IMR-90 (cell line): ENCODE measurements around the gene ODF2. TPM values are rescaled to one million over a fixed set of nuclear protein-coding genes. Genes with fewer than 3 reads are reported as not detected.

Experiments
- ATAC-seq: fragments of 200-7000 bp; cut with Tn5 transposase; 2 replicates; pipeline ENCODE4 v1.9.1; 2020; ENCODE audit warnings: low read depth, mild to moderate bottlenecking, moderate library complexity
- BruUV-seq: library from RNA; stranded (reverse); fragments of 400-500 nt; replicated peaks from 2 replicates; lab custom pipeline; 2021; lab: Mats Ljungman, UMichigan
- CTCF ChIA-PET: fragments of 300-600 bp; formaldehyde crosslinking; extraction: SDS; loops from one replicate; lab custom pipeline; 2021; ENCODE audit warnings: antibody characterized with exemption; lab: Yijun Ruan, JAX
- POLR2A ChIA-PET: fragments of 300-600 bp; sonication (Branson Sonifier 250); formaldehyde crosslinking; loops from one replicate; lab custom pipeline; 2022; ENCODE audit warnings: antibody characterized with exemption; ENCODE audit not compliant: unreplicated experiment; lab: Charles Lee
- DNase-seq: peaks from one replicate; pipeline ENCODE4 v3.0.0; 2013
- H2AFZ ChIP-seq: replicated peaks from 2 replicates; pipeline ENCODE3; 2013; ENCODE audit warnings: low read length, mild to moderate bottlenecking; ENCODE audit not compliant: poor library complexity
- H2AK5ac ChIP-seq: 2 replicates; pipeline ENCODE4 v1.6.1; 2013; ENCODE audit warnings: low read depth, low read length, inconsistent platforms
- H2AK9ac ChIP-seq: replicated peaks from 2 replicates; pipeline ENCODE3; 2013; ENCODE audit warnings: mild to moderate bottlenecking, low read depth, low read length, moderate library complexity; ENCODE audit not compliant: poor library complexity
- H2BK120ac ChIP-seq: 2 replicates; pipeline ENCODE4 v1.6.1; 2013; ENCODE audit warnings: low read depth, low read length, inconsistent platforms
- H2BK15ac ChIP-seq: 3 replicates; pipeline ENCODE4 v1.6.1; 2013; ENCODE audit warnings: low read depth, low read length, inconsistent platforms
- H2BK20ac ChIP-seq: 2 replicates; pipeline ENCODE4 v1.6.1; 2013; ENCODE audit warnings: low read depth, mild to moderate bottlenecking, inconsistent platforms, low read length, moderate library complexity
- H2BK5ac ChIP-seq: 2 replicates; pipeline ENCODE4 v1.6.1; 2013; ENCODE audit warnings: mild to moderate bottlenecking, low read depth, low read length, inconsistent platforms; ENCODE audit not compliant: poor library complexity, severe bottlenecking
- H3K14ac ChIP-seq: replicated peaks from 2 replicates; pipeline ENCODE4 v1.6.1; 2013; ENCODE audit warnings: low read depth, low read length, inconsistent platforms
- H3K18ac ChIP-seq: 2 replicates; pipeline ENCODE4 v1.6.1; 2013; ENCODE audit warnings: low read depth, low read length, control low read depth
- H3K23ac ChIP-seq: 2 replicates; pipeline ENCODE4 v1.6.1; 2013; ENCODE audit warnings: low read depth, low read length, inconsistent platforms
- H3K27ac ChIP-seq: 2 replicates; pipeline ENCODE4 v1.5.1; 2013; ENCODE audit warnings: mild to moderate bottlenecking, control low read depth, low read length; ENCODE audit not compliant: insufficient read depth
- H3K27me3 ChIP-seq: 2 replicates; pipeline ENCODE4 v1.6.1; 2013; ENCODE audit warnings: low read length; ENCODE audit not compliant: control insufficient read depth, insufficient read depth
- H3K36me3 ChIP-seq: 2 replicates; pipeline ENCODE4 v1.6.1; 2013; ENCODE audit warnings: low read length, mixed read lengths; ENCODE audit not compliant: control insufficient read depth, insufficient read depth
- H3K4ac ChIP-seq: 2 replicates; pipeline ENCODE4 v1.6.1; 2013; ENCODE audit warnings: low read depth, low read length, inconsistent platforms
- H3K4me1 ChIP-seq: 2 replicates; pipeline ENCODE4 v1.6.1; 2013; ENCODE audit warnings: low read length, mixed read lengths; ENCODE audit not compliant: control insufficient read depth, insufficient read depth
- H3K4me2 ChIP-seq: 2 replicates; pipeline ENCODE4 v1.6.1; 2013; ENCODE audit warnings: low read depth, mild to moderate bottlenecking, control low read depth, low read length, moderate library complexity
- H3K4me3 ChIP-seq: 2 replicates; pipeline ENCODE4 v1.5.1; 2013; ENCODE audit warnings: low read depth, mild to moderate bottlenecking, control low read depth, low read length, moderate library complexity; ENCODE audit not compliant: insufficient read depth
- H3K56ac ChIP-seq: 2 replicates; pipeline ENCODE4 v1.6.1; 2013; ENCODE audit warnings: low read length, inconsistent platforms; ENCODE audit not compliant: insufficient read depth; ENCODE audit errors: extremely low read depth
- H3K79me1 ChIP-seq, 2 experiments: 2 replicates each; pipeline ENCODE4 v1.6.1; 2013; ENCODE audit warnings: low read length in 2 of 2, inconsistent platforms in 1 of 2, low read depth in 1 of 2
- H3K9ac ChIP-seq: 2 replicates; pipeline ENCODE4 v1.6.1; 2013; ENCODE audit warnings: low read depth, low read length, control low read depth
- H3K9me1 ChIP-seq: 2 replicates; pipeline ENCODE4 v1.6.1; 2013; ENCODE audit warnings: low read length, inconsistent platforms; ENCODE audit not compliant: insufficient read depth
- H3K9me3 ChIP-seq: 2 replicates; pipeline ENCODE4 v1.6.1; 2013; ENCODE audit warnings: low read length; ENCODE audit not compliant: control insufficient read depth, insufficient read depth
- H4K20me1 ChIP-seq: 2 replicates; pipeline ENCODE4 v1.6.1; 2013; ENCODE audit warnings: low read length, inconsistent platforms; ENCODE audit not compliant: insufficient read depth
- H4K5ac ChIP-seq: 2 replicates; pipeline ENCODE4 v1.6.1; 2013; ENCODE audit warnings: mild to moderate bottlenecking, low read depth, low read length, control low read depth
- H4K8ac ChIP-seq, 2 experiments: 2 replicates each; pipeline ENCODE4 v1.6.1; 2013; ENCODE audit warnings: low read depth in 2 of 2, low read length in 2 of 2, control low read depth in 1 of 2, inconsistent platforms in 1 of 2
- H4K91ac ChIP-seq: 2 replicates; pipeline ENCODE4 v1.6.1; 2013; ENCODE audit warnings: low read depth, low read length, inconsistent platforms; ENCODE audit not compliant: insufficient read depth
- BHLHE40 ChIP-seq: fragments of 150-350 bp; IDR thresholded peaks from 2 replicates; pipeline ENCODE4 v1.6.1; 2016; ENCODE audit warnings: mild to moderate bottlenecking, low read depth, low read length
- CEBPB ChIP-seq: IDR thresholded peaks from 2 replicates; pipeline ENCODE4 v1.6.1; 2012; ENCODE audit warnings: low read depth, low read length, improper control_type of control experiment
- CHD1 ChIP-seq: IDR thresholded peaks from 2 replicates; pipeline ENCODE4 v1.6.1; 2012; ENCODE audit warnings: low read depth, low read length, improper control_type of control experiment
- ELK1 ChIP-seq: fragments of 150-350 bp; IDR thresholded peaks from 2 replicates; pipeline ENCODE4 v1.6.1; 2016; ENCODE audit warnings: low read depth, mild to moderate bottlenecking, low read length, moderate library complexity, borderline replicate concordance
- FOS ChIP-seq: fragments of 150-350 bp; IDR thresholded peaks from 2 replicates; pipeline ENCODE4 v1.6.1; 2016; ENCODE audit warnings: low read depth, low read length
- MAFK ChIP-seq: IDR thresholded peaks from 2 replicates; pipeline ENCODE4 v1.6.1; 2012; ENCODE audit warnings: low read depth, low read length, improper control_type of control experiment
- MAZ ChIP-seq: IDR thresholded peaks from 2 replicates; pipeline ENCODE4 v1.6.1; 2012; ENCODE audit warnings: low read depth, mild to moderate bottlenecking, low read length, improper control_type of control experiment, moderate library complexity, borderline replicate concordance
- MXI1 ChIP-seq: IDR thresholded peaks from 2 replicates; pipeline ENCODE4 v1.6.1; 2012; ENCODE audit warnings: low read depth, mild to moderate bottlenecking, low read length, moderate library complexity, borderline replicate concordance
- NFE2L2 ChIP-seq: fragments of 150-350 bp; IDR thresholded peaks from 2 replicates; pipeline ENCODE4 v1.6.1; 2016; ENCODE audit warnings: low read depth, mild to moderate bottlenecking, low read length
- POLR2A ChIP-seq: IDR thresholded peaks from 2 replicates; pipeline ENCODE4 v1.6.1; 2012; ENCODE audit warnings: mild to moderate bottlenecking, low read depth, low read length
- RAD21 ChIP-seq: IDR thresholded peaks from 2 replicates; pipeline ENCODE4 v1.6.1; 2012; ENCODE audit warnings: low read length, improper control_type of control experiment
- RCOR1 ChIP-seq: IDR thresholded peaks from 2 replicates; pipeline ENCODE4 v1.6.1; 2012; ENCODE audit warnings: mild to moderate bottlenecking, low read length, improper control_type of control experiment; ENCODE audit not compliant: insufficient replicate concordance
- RFX5 ChIP-seq: IDR thresholded peaks from 2 replicates; pipeline ENCODE4 v1.8.0; 2012; ENCODE audit warnings: low read depth, mild to moderate bottlenecking, low read length, moderate library complexity
- SMC3 ChIP-seq: fragments of 150-350 bp; IDR thresholded peaks from 2 replicates; pipeline ENCODE4 v1.6.1; 2016; ENCODE audit warnings: low read depth, mild to moderate bottlenecking, antibody characterized with exemption, low read length, moderate library complexity
- USF2 ChIP-seq: fragments of 150-350 bp; IDR thresholded peaks from 2 replicates; pipeline ENCODE4 v1.6.1; 2017; ENCODE audit warnings: mild to moderate bottlenecking, antibody characterized with exemption, low read length, low read depth
- WGBS, 2 experiments: methylation state at CpG; one replicate each; pipeline versions ENCODE4 v1.1.5 to v1.1.7; 2013; ENCODE audit warnings: missing lambda C conversion rate in 2 of 2; ENCODE audit not compliant: insufficient read length in 1 of 2; ENCODE audit errors: extremely low coverage in 2 of 2; 5-methylcytosine and 5-hydroxymethylcytosine counted together
- dilution Hi-C: fragments of 300-500 bp; cut with HindIII; formaldehyde crosslinking; loops from one replicate; pipeline ENCODE4 v1.14.3; 2018; ENCODE audit warnings: low sequenced_read_pairs; ENCODE audit not compliant: unreplicated experiment
- in situ Hi-C: fragments of 300-500 bp; cut with MboI; formaldehyde crosslinking; loops from 3 replicates; pipeline ENCODE4 v1.14.3; 2019; ENCODE audit warnings: low sequenced_read_pairs, inconsistent platforms, mixed read lengths
- intact Hi-C: fragments of 100-400 bp; cut with micrococcal nuclease; formaldehyde crosslinking; loops from 2 replicates; pipeline ENCODE4 v1.10.0; 2022
- polyA plus RNA-seq, 3 experiments: library from polyadenylated mRNA; depleted of rRNA; stranded (reverse); fragments of >200 nt; gene quantifications; 2 replicates each; pipeline ENCODE4 v1.2.3, GENCODE V29; 2012; ENCODE audit warnings: low replicate concordance in 1 of 3
- total RNA-seq: library from RNA; depleted of rRNA; stranded (reverse); fragments of >200 nt; gene quantifications from 2 replicates; pipeline ENCODE4 v1.2.3, GENCODE V29; 2012
- TF ChIP-seq, protein P1 (sequence below): conservative IDR thresholded peaks from 2 replicates; pipeline ENCODE4 v1.5.1; 2012; ENCODE audit warnings: mild to moderate bottlenecking, low read depth, low read length, improper control_type of control experiment

Gene ODF2
- total and polyA plus RNA-seq, 2 of the 4 experiments (the other 2 are of a cell fraction) = 40.2 to 46.4 TPM

DNA sequence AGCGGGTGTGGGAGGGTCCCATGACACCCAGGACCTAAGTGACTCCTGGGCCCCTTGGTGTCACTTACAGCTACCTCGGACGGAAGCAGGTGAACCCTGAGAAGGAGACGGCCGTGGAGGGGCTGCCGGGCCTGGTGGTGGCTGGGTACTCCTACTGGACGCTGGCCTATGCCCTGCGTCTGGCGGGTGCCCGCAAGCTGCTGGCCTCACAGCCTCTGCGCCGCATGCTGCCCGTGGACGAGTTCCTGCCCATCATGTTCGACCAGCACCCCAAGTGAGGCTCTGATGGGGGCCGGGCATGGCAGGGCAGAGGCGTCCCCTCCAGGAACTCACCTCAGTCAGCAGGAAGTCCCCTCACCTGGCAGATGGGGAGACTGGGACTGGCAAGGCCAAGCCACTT lies 21.5 kb upstream of the ODF2 start:
- Histone ChIP-seq H3K56ac (no peak overlapping the region), H3K27ac (no peak overlapping the region), H4K5ac (no peak overlapping the region), H4K8ac (no peak overlapping the region), H3K9ac (no peak overlapping the region), H3K9me1 (peaks cover 5% of the 10 kb centered on the region; the same call in 1 of the 2 replicates), H3K23ac (no peak overlapping the region), H4K91ac (no peak overlapping the region), H2AFZ (no peak overlapping the region), H3K79me1 (no peaks in the 10 kb centered on the region; a peak in 1 of 4 replicates), H3K4ac (no peak overlapping the region), H3K27me3 (no peaks in the 10 kb centered on the region), H2AK9ac (no peak overlapping the region), H2BK15ac (no peak overlapping the region), H3K18ac (no peak overlapping the region), H2BK5ac (no peak overlapping the region), H3K4me2 (no peak overlapping the region), H4K20me1 (no peaks in the 10 kb centered on the region), H2BK120ac (no peak overlapping the region), H2AK5ac (no peak overlapping the region), H3K14ac (no peak overlapping the region), H3K36me3 (peaks cover 18% of the 10 kb centered on the region; the same call in 1 of the 2 replicates), H3K9me3 (no peaks in the 10 kb centered on the region), H2BK20ac (no peak overlapping the region), H3K4me3 (no peak overlapping the region), H3K4me1 (no peaks in the 10 kb centered on the region)
- in situ Hi-C loops = no loop called here
- no peak for TF ChIP-seq MAZ
- TF ChIP-seq RCOR1 = no peak
- no peak for TF ChIP-seq MAFK
- TF ChIP-seq CEBPB = no peak
- TF ChIP-seq, protein P1, sequence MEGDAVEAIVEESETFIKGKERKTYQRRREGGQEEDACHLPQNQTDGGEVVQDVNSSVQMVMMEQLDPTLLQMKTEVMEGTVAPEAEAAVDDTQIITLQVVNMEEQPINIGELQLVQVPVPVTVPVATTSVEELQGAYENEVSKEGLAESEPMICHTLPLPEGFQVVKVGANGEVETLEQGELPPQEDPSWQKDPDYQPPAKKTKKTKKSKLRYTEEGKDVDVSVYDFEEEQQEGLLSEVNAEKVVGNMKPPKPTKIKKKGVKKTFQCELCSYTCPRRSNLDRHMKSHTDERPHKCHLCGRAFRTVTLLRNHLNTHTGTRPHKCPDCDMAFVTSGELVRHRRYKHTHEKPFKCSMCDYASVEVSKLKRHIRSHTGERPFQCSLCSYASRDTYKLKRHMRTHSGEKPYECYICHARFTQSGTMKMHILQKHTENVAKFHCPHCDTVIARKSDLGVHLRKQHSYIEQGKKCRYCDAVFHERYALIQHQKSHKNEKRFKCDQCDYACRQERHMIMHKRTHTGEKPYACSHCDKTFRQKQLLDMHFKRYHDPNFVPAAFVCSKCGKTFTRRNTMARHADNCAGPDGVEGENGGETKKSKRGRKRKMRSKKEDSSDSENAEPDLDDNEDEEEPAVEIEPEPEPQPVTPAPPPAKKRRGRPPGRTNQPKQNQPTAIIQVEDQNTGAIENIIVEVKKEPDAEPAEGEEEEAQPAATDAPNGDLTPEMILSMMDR = no peak
- TF ChIP-seq MXI1 = no peak
- TF ChIP-seq RAD21 = no peak
- no peak for TF ChIP-seq POLR2A
- TF ChIP-seq BHLHE40 = no peak
- no peak for TF ChIP-seq FOS
- TF ChIP-seq SMC3 = no peak
- TF ChIP-seq ELK1 = no peak
- no peak for TF ChIP-seq CHD1
- TF ChIP-seq RFX5 = no peak
- TF ChIP-seq USF2 = no peak
- no peak for TF ChIP-seq NFE2L2
- ATAC-seq (no peak), DNase-seq (no peak)
- BruUV-seq = no TSS peak
- intact Hi-C loops = no loop called here
- dilution Hi-C loops = no loop called here
- WGBS, 2 experiments = 83% methylated on average over 2 of the region's 17 CpGs; no CpG with 5 or more reads in 1 of the 2 experiments
- CTCF ChIA-PET = no interaction called here
- POLR2A ChIA-PET = no interaction called here
